HG03460 (cell line): ENCODE results near the gene ZNF423.

Experiments
- ATAC-seq: cut with Tn5 transposase; IDR thresholded peaks from one replicate; pipeline ENCODE4 v1.9.1; 2021; ENCODE audit not compliant: unreplicated experiment

Gene ZNF423

DNA sequence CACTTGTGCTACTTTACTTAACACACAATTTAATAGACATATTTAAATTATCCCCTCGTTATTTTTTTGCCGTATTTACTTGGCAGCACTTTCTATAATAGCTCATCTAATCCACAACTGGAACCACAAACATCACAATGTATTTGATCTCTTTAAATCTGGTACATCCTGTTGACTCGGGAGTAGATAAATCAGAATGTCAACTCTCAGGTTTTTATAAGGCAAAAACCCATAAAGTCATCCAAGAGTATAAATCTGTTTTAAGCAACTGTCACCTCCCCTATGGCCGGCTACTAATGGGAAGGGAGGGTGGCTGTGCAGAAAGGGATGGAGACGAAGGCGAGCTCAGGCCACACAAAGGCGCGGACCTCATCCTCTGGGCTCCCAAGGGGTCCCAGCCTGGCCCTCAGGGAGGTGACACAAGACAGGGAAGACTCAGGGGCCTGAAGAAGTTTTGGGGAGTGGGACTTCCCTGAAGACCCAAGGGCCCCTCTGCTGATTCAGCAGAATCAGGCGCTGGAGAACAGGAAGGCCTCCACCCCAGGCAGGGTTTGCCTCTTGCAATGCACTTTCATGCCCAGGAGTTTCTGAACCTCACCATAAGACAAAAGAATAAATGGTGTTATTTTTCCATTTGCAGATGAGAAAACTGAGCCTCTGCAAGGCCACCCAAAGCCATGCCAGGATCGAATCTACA, 122.5 kb downstream of the ZNF423 start:
- no peak for ATAC-seq

DNA sequence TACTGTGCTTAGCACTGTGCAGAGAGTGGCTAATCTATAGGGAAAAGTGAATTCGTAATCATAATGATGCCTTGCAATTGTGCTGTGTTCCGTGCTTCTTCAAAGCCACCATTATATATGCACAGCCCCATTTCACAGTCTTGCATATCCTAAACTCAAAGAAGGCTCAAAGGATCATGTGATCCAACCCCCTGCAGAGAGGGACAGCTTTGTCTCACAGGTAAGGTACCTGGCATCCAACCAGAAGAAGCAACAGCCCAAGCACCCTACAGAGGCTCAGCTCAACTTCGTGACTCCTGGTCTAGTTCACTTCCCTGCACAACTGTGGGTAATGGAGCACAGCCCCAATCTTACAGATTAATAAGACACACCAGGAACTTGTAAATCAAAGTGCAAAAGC, 124.0 kb downstream of the ZNF423 start:
- no peak for ATAC-seq

DNA sequence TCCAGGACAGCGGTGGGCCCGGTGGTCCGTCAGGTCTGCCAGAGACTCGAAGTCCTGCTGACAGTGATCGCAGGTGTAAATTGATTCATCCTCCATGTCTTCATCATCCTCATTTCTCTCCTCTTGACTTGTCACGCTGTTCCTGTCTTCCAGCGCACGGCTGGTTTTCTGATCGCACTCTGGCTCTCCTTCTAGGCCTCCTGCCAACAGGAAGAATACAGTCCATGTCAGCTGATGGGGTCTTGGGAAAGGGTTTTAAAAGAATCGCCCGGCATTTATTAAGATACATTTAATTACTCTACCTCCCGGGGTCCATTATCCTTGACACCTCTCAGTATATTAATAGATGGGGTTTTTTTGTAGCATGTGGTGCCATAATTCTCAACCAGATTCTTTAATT, 125.1 kb downstream of the ZNF423 start:
- no peak for ATAC-seq

DNA sequence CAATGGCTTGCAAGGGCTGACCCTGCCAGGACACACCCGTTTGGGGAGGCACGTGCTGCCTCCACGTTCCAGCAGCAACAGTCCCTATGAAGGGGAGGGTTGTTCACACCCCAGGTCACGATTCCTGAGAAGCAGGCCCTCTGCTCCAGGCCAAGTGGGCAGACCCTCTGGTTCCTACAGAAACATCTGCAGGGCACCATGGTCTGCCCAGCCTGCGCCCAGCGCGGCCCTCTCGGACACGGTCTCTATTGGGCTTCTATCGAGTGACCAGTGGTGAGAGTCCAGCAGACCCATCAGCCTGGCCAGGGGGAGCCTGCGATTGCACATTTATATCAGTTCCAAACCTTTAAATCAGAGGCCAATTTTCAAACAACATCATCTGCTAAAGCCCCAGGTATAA, 128.3 kb downstream of the ZNF423 start:
- ATAC-seq, result no peak

DNA sequence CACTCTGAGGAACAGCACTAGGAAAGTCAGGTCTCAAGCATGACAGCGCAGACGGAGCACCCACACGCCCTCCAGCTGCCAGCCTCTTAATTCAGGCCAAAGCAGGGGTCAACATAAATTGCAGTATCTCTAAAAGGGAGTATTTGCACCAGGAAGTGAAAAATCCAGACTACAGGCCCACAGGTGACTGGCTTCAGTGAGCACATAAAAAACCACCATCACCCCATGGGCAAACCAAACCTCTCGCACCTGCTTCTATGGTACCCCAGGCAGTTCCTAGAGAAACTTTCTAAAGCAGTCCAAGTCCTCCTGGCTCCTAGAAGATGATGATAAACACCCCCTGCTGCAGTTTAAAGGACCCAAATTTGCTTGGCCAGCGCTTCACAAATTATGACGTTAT, 129.8 kb downstream of the ZNF423 start:
- ATAC-seq, result no peak

DNA sequence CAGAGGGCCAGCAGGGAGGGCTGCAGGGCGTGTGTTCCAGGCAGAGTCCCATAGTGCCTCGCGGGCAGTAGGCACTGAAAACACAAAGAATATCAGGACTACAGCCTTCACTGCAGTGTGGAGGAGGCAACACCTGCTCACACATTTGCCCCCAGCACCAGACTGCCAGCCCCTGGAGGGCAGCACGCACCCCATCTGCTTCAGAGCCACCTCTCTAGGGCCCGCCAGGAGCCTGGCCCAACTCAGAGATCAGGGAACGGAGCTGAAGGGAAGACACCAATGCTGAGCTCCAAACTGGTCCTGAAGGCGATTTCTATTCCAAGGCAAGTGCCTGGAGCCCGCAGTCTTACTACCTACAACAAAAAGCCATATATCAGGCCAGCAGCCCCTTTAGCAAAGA, 130.3 kb downstream of the ZNF423 start:
- ATAC-seq, result no peak

DNA sequence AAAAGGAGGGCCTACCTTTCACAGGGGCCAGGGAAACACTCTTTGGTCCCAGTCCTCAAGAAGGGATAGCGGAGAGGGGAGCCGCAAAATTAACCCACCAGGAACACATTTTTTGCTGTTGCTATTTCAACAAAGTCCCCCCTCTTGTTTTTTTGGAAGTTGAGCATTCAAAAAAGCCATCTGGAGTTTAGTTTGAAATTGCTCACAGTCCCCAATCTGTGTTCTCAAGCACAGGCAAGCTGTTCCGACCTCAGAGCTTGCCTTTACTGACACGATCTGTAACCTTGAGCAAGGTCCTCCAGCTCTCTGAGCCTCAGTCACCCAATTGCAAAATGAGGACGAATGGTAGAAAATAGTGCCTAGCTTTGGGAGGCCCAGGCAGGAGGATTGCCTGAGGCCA, 131.1 kb downstream of the ZNF423 start:
- ATAC-seq, result no peak

DNA sequence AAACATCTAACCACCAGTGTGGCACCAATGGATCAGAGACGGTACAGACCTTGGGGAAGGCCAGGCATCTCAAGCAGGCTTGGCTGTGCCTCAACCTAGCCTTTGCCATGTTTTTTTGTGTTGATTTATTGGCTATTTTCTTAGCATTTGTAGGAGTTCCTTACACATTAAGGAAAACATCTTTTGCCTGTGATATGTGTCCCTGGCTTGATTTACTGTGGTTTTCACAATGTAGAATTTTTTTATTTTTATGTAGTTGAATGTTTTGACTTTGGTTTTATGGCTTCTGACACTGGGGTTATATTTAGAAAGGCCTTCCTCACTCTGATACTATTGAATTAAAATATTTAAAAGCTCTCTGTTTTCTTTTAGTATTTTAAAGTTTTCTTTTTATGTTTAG, 132.6 kb downstream of the ZNF423 start:
- ATAC-seq, result no peak

DNA sequence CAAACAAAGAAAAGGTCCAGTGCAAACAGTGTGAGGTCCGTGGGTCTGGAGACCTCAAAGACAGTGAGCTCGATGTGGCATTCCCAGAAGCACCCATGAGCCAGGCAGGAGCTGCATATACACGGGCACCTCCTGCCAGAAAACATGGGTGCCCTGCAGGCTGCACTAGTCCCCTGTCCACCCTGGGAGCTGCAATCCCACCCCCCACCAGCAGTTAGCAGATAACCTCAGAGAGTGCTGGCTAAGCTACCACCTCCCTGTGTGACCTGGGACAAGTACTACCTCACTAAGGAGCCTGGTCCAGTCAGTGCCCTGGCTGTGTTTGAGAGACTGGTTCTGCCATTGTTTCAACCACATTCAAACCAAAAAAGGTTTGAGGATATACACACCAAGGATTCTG, 135.7 kb downstream of the ZNF423 start:
- no peak for ATAC-seq

DNA sequence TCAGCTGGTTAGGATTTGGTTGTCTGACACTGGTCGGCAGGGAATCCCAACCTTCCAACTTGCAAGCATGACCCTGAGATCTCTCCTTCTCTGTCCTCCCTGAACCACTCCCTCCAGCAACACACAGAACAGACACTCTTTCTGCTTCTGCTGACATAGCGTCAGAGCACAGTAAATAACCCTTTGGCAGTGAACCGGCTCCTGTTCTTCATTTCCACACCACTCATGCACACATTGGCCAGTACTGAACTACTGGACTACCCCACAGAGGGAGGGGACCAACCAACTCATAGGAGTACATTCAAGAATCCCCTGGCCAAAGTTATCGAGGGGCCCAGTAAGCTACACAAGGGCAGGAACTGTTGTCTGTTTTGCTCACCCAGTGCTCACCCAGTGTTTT, 138.2 kb downstream of the ZNF423 start:
- ATAC-seq, result no peak

DNA sequence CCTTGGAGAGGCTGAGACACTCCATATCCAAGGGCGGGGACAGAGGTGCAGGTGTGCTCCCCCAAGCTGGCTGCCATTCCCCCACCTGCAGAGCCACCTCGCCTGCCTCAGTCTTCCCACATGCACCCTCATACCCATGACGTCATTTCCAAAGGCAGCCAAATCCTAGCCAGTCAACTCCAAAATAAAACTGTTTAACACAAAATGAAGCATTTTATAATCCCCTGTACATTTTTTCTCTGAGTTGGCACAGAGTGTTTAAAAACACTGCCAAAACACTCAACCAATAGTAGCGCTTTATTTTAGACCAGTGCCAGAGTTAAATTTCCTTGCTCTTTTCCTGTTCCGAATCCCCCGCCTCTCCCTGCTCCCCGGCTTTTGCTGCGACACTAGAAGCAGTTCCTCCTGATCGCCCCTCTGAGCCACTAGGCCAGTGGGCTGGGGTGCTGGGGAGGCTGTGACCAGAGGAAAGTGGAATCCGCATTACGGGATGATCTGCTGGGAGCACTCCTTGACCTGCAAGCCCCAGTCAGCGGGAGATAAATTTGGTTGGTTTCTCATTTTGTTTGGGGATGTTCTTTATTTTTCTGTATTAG, 139.5 kb downstream of the ZNF423 start:
- ATAC-seq, result no peak

DNA sequence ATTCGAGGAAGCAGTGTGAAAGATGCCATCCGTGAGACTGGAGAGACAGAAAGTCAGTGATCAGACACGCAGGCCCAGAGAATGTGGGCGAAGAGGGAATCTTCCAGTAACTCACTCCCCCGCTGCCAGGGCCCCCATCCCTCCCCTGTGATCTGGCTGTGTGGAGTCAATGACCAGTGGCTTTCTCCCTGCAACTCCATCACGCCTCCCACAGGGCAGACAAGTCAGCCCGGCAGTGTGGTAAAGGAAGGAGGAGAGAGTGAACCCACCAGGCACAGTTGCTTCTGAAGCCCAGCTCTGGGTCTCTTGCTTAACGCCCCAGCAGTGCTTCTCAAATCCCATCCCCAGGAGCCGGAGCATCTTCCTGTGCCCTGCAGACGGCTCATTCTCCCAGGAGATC, 142.1 kb downstream of the ZNF423 start:
- no peak for ATAC-seq

DNA sequence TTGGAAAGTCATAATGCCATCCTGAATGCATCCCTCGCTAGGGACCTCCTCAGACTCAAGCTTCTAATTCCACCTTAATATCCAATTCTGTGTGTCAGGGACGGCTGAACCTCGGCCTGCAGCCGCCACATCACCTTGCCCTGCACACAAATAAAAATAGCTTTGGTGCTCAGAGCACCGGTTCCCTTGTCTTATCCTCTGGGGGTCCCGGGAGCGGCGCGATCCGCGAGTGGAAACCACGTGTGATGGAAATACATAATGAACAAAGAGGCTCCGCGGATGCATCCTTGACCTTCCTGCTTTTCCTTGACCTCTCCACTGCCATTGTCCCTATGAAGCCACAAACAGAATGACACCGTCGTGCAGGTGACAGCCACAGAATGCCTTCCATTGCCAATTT, 143.4 kb downstream of the ZNF423 start:
- ATAC-seq, result no peak

DNA sequence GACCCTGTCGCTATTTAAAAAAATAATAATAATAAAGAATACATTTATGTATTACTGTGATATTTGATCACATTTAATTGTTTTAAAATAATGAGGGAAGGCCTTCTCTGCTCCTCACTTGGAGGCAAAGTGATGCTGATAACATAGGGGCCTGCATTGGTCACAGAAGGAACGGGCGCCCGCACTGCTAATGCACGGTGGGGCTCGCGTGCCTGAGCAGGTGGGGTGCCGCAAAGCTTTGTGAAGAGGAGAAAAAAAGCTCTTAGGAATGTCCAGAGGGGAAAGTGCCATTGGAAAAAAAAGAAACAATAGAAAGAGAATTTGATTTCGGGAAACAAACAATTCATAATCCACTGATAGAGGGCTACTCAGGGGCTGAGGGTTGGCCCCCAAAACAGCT, 143.8 kb downstream of the ZNF423 start:
- ATAC-seq, result no peak

DNA sequence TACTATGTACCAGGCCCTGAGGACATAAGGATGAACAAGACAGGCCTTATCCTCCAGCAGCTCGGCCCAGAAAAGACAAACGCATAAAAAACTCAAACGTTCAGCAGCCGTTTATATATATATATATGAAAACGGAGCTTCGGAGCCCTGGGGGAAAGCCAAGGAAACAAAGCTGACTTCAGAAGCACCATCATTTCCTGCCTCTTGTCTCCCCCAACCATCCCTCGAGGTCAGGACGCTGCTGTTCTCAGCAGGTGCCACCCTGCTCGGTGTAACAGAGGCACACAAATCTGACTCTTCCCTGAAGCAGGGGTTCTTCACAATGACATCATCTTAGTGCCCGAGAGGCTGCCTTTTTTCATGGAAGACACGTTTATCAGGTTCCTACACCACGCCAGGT, 146.9 kb downstream of the ZNF423 start:
- ATAC-seq, result no peak

DNA sequence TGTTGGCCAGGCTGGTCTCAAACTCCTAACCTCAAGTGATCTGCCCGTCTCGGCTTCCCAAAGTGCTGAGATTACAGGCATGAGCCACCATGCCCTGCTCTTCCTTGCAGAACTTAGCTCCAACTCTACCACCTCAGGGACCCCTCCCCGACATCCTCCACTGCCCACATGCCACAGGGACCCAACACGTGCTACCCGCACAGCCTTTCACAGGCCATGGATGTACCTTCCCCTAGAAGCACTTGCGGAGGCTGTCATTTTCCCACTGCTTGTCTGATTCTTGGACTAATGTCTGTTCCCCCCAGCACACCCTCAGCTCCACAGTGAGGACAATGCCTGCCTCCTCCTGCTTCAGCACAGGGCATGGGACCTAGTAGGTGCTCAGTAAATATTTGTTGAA, 147.4 kb downstream of the ZNF423 start:
- ATAC-seq, result no peak

DNA sequence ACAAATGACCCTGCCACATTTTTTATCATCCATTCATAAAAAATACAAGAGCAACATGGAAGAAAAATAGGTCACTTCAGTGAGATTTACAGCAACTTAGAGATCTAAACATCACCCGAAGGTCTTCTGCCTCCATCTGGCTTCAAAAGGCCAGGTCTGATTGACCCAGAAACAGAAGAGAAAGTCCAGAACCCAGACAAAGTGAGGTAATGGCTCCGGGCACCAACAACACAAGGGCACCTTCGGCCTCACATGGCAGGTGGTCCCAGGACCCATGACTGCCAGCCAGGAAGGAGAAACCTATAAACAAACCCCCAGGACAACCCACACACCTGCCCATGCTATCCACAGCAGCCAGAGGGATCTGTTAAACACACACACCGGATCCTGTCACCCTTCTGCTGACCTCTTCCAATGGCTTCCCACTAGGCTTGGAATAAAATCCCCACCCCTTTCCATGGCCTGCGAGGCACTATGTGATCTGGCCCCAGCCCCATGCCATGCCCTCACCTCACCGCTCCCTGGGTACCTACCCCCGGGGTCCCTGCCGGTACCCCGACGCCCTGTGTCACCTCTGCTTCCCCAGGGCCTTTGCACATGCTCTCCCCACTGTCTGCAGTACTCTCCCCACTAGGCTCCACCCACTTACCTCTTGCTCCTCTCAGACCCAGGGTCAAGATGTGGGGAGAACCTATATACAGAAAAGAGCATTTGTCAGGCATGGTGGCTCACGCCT, 149.1 kb downstream of the ZNF423 start:
- ATAC-seq, result no peak

DNA sequence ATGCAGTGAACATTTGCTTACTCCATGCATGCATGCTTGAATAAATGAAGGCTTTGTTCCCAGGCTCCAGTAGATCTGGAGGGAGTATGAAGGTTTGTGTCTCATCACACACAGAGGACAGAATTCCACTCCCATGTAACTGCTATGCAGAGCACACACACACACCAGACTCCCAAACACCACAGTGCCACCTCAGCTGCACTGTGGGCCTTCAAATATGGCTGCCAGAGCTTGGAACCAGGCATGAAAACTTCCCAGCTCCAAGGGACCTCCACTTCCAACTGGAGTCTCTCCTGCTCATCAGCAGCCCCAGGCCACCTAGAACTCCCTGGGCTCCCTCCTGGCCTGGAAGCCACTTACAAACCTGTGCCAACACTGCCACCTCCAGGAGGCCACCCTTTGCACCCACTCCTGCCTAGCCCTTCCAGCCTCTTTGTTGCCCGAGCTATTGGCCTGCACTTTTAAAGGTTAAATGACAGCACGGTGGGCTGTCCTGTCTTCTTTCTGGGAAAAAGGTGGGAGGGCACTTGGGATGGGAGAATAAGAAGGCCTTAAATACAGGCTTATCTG, 151.2 kb downstream of the ZNF423 start:
- no peak for ATAC-seq

DNA sequence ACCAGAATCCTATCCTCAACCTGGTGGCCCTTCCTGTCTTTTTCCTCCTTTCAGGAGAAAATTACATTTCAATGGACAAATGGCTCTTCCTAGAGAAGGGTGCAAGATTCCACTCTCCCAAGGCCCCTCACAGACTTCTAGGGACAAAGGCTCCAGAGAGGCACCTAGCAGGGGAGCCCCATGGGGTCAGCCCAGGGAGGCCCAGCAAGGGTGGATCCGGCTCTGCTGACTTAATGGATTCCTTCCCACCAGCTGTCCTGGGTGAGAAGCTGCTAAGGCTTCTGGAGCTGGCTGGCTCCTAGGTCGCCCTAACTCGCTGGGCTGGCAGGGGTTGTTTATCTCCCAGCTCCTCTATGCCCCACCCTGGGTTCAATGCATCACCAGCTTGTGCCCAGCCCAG, 152.4 kb downstream of the ZNF423 start:
- ATAC-seq, result no peak

DNA sequence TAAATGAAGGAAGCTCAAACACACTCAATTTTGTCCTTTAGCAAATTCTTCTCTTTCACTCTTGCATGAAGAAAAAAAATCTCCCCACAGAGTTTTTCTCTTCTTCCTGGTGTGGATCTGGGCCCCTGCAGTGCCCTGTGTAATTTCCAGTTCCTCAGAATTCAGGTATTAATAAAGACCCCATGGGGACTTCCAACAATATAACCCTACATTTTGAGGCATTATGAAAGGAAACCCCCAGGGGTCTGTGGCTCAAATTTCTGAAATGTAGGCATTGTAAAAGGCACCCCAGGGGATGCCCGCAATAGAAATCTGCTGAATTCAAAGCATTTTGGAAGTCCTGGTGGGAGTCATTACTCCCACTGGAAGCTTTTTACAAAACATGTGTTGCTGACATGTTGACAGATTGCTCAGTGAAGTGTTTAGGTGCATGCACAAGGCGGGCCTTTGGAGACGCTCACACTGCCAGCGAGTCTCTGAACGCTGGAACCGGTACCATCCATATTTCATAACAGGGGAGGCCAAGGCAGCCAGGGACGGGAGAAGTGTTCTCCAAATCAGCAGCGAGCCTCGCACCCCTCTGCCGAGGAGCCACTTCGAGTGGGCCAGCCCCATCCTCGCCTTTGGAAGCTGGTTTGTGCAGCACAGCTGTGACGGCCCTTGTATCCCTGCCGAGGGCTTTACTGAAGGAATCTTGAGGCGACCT, 154.0 kb downstream of the ZNF423 start:
- ATAC-seq, result no peak

DNA sequence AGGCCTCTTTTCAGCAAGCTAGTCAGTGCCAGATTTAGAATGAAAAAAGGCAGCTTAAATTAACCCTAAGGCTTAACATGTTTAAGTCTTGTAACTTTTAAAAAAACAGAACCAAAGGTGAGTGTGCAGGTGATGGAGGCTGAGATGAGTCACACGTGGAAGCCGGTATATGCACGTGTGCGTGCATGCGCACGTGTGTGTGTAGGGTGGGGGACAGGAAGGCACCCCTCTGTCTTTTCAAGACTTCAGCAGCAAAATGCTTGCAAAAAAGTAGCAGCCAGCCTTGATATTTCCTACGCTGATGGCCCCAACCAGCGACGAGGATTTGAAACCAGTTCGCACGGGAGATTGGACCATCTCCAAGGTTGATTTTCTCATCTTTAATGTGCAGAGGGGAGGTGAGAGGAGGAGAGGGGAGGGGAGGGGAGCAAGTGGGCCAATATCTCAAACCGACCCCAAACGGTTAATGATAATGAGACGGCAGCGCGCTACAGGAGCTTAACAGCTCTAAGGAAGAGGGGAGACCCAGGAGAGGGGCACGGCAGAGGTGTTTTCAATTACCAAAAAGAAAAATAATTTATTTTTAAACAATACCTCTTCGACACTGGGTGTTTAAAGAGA, 154.7 kb downstream of the ZNF423 start:
- ATAC-seq, result no peak
